Vagina (tissue), 2 donors: ENCODE results near the gene PDE1C.

ENCODE experiments used
- POLR2A ChIP-seq, 2 donors: fragments of 450-650 bp; IDR thresholded peaks; one replicate each; pipeline ENCODE4 v1.6.1; 2017; ENCODE audit warnings: antibody characterized with exemption in 2 of 2, mild to moderate bottlenecking in 2 of 2, moderate library complexity in 2 of 2
- POLR2AphosphoS5 ChIP-seq, 2 donors: sonication (generic); formaldehyde crosslinking; IDR thresholded peaks; one replicate each; pipeline ENCODE4 v1.9.0; 2017; ENCODE audit warnings: antibody characterized with exemption in 2 of 2, mild to moderate bottlenecking in 2 of 2, low read depth in 1 of 2; ENCODE audit not compliant: insufficient read depth in 1 of 2

DNA sequence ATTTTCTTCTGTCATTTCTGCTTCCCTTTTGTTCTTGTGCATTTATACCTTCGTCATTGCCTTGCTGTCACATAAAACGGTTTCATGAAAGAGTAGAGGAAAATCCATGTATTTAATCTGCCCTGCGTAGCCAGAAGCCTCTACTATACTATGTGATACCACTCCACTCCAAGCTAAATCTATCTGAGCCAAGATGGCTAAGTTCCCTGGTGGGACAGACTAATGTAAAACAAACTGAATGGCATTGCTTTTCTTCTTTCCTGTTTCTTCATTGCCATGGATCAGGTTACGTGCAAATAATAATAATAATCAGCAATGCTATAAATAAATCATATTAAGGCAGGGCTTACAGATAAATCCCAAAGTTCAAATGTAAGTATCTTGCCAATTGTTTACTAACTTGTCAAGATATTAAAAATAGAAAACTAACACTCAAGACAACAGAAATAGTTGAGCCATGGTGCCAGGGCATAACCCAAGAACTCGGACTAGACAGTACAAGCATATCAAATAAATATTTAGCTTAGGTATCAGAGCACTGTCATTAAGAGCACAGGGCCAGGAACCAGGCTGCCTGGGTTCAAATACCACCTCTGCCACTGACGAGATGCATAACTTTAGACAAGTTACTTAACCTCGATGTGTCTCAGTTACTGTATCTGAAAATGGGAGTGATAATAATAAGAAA lies 151.4 kb downstream of the PDE1C start:
- no peak for TF ChIP-seq POLR2A (IDR thresholded peaks at IDR 0.05)
- TF ChIP-seq POLR2AphosphoS5 (IDR thresholded peaks at IDR 0.05; ENCODE audit: insufficient read depth in 1 of 2, low read depth in 1 of 2) = no peak
